Liver (tissue), 3 donors: Measurements from ENCODE around the gene BSPRY.

Experiments
- CTCF ChIP-seq: fragments of 150-350 bp; IDR thresholded peaks from 2 replicates; pipeline ENCODE4 v1.5.1; 2017; ENCODE audit warnings: improper control_type of control experiment, low read depth, low read length; ENCODE audit not compliant: missing input control
- TAF1 ChIP-seq: conservative IDR thresholded peaks from 2 replicates; pipeline ENCODE4 v1.6.1; 2016; ENCODE audit warnings: antibody characterized with exemption, mild to moderate bottlenecking
- donor health status: healthy.
- donor health status: healthy.

GRCh38 chr9:113416149-113416721 lies 66.9 kb downstream of the BSPRY start:
- TF ChIP-seq CTCF (no peak), TAF1 (no peak)
